ENCODE results near the gene TSGA10. TPM values are rescaled to one million over a fixed set of nuclear protein-coding genes. Genes with fewer than 3 reads are reported as not detected.
"Not testable (repeated sequence)": the region's sequence is repeated elsewhere in the genome, so short reads cannot be mapped to it uniquely, and the experiment has no call there.

Gene TSGA10
- total RNA-seq, 4 donors from 2014 or later = 7.0 to 12.6 (median 10.8) TPM

DNA sequence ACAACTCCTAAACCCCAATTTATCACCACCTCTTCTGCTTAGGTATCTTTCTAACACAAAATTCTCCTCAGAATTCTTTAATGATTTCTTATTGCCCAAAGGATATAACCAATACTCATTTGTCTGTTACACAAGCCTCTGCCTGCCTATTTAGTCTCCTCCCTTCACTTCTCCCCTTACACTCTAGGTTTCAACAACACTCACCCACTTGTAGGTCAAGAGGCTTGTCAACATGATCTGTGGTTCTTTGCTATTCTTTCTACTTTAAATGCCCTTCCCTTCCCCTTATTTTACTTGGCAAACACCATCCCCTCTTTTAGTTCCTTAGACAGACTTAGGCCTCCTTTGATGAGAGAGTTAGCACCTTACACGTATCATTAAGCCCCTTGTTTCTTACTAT, 82.2 kb downstream of the TSGA10 start:
- no peak for DNase-seq (ENCODE audit: low spot score in 2 of 2)
- TF ChIP-seq POLR2A (IDR thresholded peaks at IDR 0.05) = no peak
- TF ChIP-seq, protein P1, sequence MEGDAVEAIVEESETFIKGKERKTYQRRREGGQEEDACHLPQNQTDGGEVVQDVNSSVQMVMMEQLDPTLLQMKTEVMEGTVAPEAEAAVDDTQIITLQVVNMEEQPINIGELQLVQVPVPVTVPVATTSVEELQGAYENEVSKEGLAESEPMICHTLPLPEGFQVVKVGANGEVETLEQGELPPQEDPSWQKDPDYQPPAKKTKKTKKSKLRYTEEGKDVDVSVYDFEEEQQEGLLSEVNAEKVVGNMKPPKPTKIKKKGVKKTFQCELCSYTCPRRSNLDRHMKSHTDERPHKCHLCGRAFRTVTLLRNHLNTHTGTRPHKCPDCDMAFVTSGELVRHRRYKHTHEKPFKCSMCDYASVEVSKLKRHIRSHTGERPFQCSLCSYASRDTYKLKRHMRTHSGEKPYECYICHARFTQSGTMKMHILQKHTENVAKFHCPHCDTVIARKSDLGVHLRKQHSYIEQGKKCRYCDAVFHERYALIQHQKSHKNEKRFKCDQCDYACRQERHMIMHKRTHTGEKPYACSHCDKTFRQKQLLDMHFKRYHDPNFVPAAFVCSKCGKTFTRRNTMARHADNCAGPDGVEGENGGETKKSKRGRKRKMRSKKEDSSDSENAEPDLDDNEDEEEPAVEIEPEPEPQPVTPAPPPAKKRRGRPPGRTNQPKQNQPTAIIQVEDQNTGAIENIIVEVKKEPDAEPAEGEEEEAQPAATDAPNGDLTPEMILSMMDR (IDR thresholded peaks at IDR 0.05) = no peak
- intact Hi-C loops (cut with DNase I; ENCODE audit: low total_unique reads) = no loop called here
- no peak overlapping the region for H3K4me3 ChIP-seq (ENCODE audit: low read depth, poor library complexity, severe bottlenecking)
- WGBS, 2 donors = 68 to 82% methylated on average over 1 of the region's 1 CpG

DNA sequence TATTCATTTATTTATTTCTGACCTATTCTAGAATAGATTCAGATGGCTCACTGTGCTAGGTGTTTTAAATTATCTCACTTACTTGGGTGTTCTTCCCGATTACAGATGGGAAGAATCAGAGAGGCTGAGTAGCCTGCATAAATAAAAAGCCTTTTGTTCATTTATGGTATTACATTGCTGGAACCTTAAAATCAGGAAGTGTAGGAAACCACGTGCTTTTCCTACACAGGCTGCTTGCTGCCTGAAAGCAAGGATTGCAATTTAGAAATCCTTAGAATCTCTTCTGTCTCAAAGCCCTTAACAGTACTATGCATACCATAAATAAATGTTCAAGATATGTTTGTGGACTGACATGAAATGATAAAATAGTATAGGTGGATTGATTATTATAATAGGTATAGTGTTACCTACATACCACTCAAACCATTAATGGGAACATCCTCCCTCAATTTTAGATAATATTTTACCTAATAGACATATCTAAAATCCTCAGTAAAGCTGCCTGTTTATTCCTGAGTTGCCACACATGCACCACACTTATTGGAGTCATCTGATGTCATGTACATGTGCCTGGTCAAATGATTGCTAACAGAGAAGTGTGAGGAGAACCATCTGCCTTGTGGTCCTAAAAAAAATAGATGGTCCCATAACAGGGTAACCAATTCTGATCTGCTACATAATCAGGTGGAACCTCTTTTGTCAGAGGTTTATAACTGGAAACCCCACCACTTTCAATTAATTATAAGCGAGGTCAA, 86.7 kb downstream of the TSGA10 start:
- intact Hi-C loops (cut with DNase I; ENCODE audit: low total_unique reads) = loop anchor here (5.0 kb wide), 1 partner anchor 421 kb away; no protein-coding TSS in a partner anchor
- DNase-seq (ENCODE audit: low spot score in 2 of 2) = no peak
- TF ChIP-seq POLR2A (IDR thresholded peaks at IDR 0.05) = no peak
- TF ChIP-seq, protein P1 (IDR thresholded peaks at IDR 0.05) = no peak
- H3K4me3 ChIP-seq (ENCODE audit: low read depth, poor library complexity, severe bottlenecking) = no peak overlapping the region
- WGBS, 2 donors = 62 to 64% methylated on average over 3 of the region's 3 CpGs

DNA sequence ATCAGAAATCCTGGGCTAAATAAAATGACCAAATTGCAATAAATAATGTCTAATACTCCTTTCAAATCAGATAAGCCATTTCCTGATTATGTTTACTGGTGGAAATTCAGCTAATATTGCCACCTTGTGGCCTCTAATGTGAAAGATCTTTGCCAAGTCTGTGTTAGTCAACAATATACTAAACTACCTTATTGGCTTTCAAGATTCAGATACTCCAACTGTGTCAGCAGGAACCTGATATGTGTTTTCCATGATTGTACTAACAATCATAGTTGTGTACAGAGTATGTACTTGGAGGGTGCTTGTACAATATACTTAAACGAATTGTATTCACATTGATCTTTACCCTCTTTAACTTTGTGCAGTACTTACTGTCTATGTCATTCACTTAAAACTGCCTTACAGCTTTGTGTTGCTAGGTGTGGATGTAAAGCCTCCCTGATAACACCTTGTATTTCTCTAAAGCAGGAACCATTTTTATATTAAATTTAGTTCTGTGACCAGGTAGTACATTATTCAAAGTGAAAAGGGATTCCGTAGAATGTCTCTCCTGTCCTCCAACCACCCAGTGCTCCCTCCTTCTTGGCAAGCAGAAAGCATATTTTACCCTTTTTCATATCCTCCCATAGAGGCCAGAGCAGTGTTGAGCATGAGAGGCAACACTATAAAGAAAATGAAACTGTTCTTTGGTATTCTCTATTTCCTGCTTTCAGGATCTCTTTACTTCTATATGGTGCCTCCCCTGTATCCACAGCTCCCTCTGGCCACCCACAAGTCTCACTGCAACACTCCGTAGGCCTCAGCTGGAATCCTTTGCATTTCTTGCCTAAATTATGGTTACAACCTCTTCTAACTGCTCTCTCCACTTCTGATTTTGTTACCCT, 88.4 kb downstream of the TSGA10 start:
- intact Hi-C loops (cut with DNase I; ENCODE audit: low total_unique reads) = loop anchor here (5.0 kb wide), 1 partner anchor 419 kb away; no protein-coding TSS in a partner anchor
- 39 to 40% methylated on average over 3 of the region's 3 CpGs for WGBS, 2 donors
- TF ChIP-seq POLR2A (IDR thresholded peaks at IDR 0.05) = no peak
- TF ChIP-seq, protein P1 (IDR thresholded peaks at IDR 0.05) = no peak
- no peak overlapping the region for H3K4me3 ChIP-seq (ENCODE audit: low read depth, poor library complexity, severe bottlenecking)
- no peak for DNase-seq (ENCODE audit: low spot score in 2 of 2)

DNA sequence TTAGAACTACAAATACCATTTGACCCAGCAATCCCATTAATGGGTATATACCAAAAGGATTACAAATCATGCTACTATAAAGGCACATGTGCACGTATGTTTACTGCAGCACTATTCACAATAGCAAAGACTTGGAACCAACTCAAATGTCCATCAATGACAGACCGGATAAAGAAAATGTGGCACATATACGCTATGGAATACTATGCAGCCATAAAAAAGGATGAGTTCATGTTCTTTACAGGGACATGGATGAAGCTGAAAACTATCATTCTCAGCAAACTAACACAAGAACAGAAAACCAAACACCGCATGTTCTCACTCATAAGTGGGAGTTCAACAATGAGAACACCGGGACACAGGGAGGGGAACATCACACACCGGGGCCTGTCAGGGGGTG, 105.6 kb downstream of the TSGA10 start:
- 93 to 98% methylated on average over 6 of the region's 6 CpGs for WGBS, 2 donors
- H3K4me3 ChIP-seq (ENCODE audit: low read depth, poor library complexity, severe bottlenecking); intact Hi-C loops (cut with DNase I; ENCODE audit: low total_unique reads); DNase-seq (ENCODE audit: low spot score in 2 of 2): not testable (repeated sequence)

DNA sequence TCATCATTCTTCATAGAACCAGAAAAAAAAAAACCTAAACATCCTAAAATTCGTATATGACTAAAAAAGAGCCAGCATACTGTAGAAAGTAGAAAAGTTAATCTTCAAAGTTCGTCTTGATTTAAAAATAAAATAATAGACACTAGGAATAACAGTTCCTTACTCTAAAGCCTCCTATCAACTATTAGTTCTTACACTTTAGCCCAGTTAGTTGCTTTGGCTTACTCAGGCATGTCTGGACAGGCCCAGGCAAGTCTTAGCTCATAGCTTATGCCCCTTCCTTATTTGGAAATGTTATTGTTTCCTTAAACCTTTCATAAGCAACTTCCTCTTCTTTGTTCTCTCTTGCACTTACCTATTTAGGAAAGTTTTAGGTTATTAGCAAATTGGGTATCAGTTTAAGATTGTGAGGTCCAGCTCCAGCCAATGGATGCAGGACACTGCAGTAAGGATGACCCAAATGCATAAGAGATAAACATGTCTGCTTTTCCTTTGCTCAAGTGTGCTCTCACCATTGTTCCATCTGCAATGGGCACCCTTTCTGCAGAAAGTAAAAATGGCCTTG, 113.9 kb downstream of the TSGA10 start:
- intact Hi-C loops (cut with DNase I; ENCODE audit: low total_unique reads); DNase-seq (ENCODE audit: low spot score in 2 of 2); H3K4me3 ChIP-seq (ENCODE audit: low read depth, poor library complexity, severe bottlenecking): not testable (repeated sequence)
- WGBS, 2 donors = 67 to 83% methylated on average over 2 of the region's 2 CpGs

DNA sequence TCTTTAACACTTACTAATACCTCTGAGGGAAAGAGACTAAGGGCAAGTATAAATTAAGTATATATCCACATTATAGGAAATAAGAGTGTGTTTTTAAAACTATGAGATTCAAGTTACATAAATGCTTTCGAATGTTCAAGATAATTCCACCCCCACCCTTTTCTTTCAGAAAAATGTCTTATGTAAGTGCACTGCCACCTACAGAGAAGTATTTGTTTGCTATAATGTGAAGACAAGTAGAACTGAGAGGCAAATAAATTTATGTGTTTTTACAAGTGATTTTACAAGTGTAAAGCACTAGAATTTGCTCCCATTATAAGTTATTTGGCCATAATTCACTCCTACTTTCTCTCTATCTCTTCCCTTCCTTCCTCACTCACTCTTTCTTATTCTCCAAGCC, 118.8 kb downstream of the TSGA10 start:
- no peak overlapping the region for H3K4me3 ChIP-seq (ENCODE audit: low read depth, poor library complexity, severe bottlenecking)
- WGBS, 2 donors = 68 to 73% methylated on average over 1 of the region's 1 CpG
- TF ChIP-seq, protein P1 (IDR thresholded peaks at IDR 0.05) = no peak
- no peak for TF ChIP-seq POLR2A (IDR thresholded peaks at IDR 0.05)
- DNase-seq (ENCODE audit: low spot score in 2 of 2) = no peak
- intact Hi-C loops (cut with DNase I; ENCODE audit: low total_unique reads) = no loop called here

All from lower leg skin (tissue), 4 donors.